Muscle layer of duodenum (tissue), 2 donors: Measurements from ENCODE around the gene TCF7L1.

Experiments used
- H3K27ac ChIP-seq: one replicate; pipeline ENCODE4 v1.7.0; 2013; ENCODE audit warnings: mild to moderate bottlenecking, low read length
- H3K27me3 ChIP-seq: one replicate; pipeline ENCODE4 v1.7.0; 2013; ENCODE audit warnings: low read depth, mild to moderate bottlenecking, control low read depth, low read length
- H3K36me3 ChIP-seq, 2 donors: one replicate each; pipeline ENCODE4 v1.7.0; 2013; ENCODE audit warnings: low read length in 2 of 2, control low read depth in 1 of 2, mild to moderate bottlenecking in 1 of 2; ENCODE audit not compliant: insufficient read depth in 2 of 2, control insufficient read depth in 1 of 2
- H3K4me1 ChIP-seq, 2 donors: one replicate each; pipeline ENCODE4 v1.7.0; 2013; ENCODE audit warnings: low read length in 2 of 2, mild to moderate bottlenecking in 2 of 2, control low read depth in 1 of 2, moderate library complexity in 1 of 2; ENCODE audit not compliant: insufficient read depth in 2 of 2, control insufficient read depth in 1 of 2
- H3K4me3 ChIP-seq, 2 donors: one replicate each; pipeline ENCODE4 v1.7.0; 2013; ENCODE audit warnings: low read length in 2 of 2, low read depth in 1 of 2, mild to moderate bottlenecking in 1 of 2
- H3K9me3 ChIP-seq, 2 donors: one replicate each; pipeline ENCODE4 v1.7.0; 2013; ENCODE audit warnings: low read length in 2 of 2, control low read depth in 1 of 2, mild to moderate bottlenecking in 1 of 2; ENCODE audit not compliant: control insufficient read depth in 1 of 2
- donor health status: healthy.

The TCF7L1 gene

GRCh38 chr2:85246348-85246747 lies 113.2 kb downstream of the TCF7L1 start:
- Histone ChIP-seq H3K4me3 (no peak overlapping the region), H3K4me1 (peaks cover 4 to 69% of the 10 kb centered on the region in 2 donors), H3K27ac (no peak overlapping the region), H3K27me3 (no peaks in the 10 kb centered on the region), H3K9me3 (no peaks in the 10 kb centered on the region), H3K36me3 (no peaks in the 10 kb centered on the region)

GRCh38 chr2:85247610-85248009 lies 114.4 kb downstream of the TCF7L1 start:
- Histone ChIP-seq H3K4me1 (peaks cover 4 to 60% of the 10 kb centered on the region in 2 donors), H3K4me3 (no peak overlapping the region), H3K36me3 (no peaks in the 10 kb centered on the region), H3K9me3 (no peaks in the 10 kb centered on the region), H3K27ac (no peak overlapping the region), H3K27me3 (no peaks in the 10 kb centered on the region)

- Histone ChIP-seq H3K27ac (no peak overlapping the region), H3K4me3 (no peak overlapping the region), H3K4me1 (peaks cover 4 to 50% of the 10 kb centered on the region in 2 donors), H3K9me3 (no peaks in the 10 kb centered on the region), H3K36me3 (no peaks in the 10 kb centered on the region), H3K27me3 (no peaks in the 10 kb centered on the region)
Measured at GRCh38 chr2:85248773-85249509, 115.7 kb downstream of the TCF7L1 start.

GRCh38 chr2:85250045-85250444 lies 116.9 kb downstream of the TCF7L1 start:
- Histone ChIP-seq H3K4me1 (peaks cover 5 to 51% of the 10 kb centered on the region in 2 donors), H3K27me3 (no peaks in the 10 kb centered on the region), H3K27ac (no peak overlapping the region), H3K4me3 (no peak overlapping the region), H3K9me3 (no peaks in the 10 kb centered on the region), H3K36me3 (no peaks in the 10 kb centered on the region)

GRCh38 chr2:85251070-85251616 lies 118.0 kb downstream of the TCF7L1 start:
- H3K9me3 ChIP-seq: no peaks in the 10 kb centered on the region
- H3K36me3 ChIP-seq: no peaks in the 10 kb centered on the region
- H3K27me3 ChIP-seq: no peaks in the 10 kb centered on the region
- peaks cover 14 to 59% of the 10 kb centered on the region in 2 donors for H3K4me1 ChIP-seq
- H3K27ac ChIP-seq: no peak overlapping the region
- no peak overlapping the region for H3K4me3 ChIP-seq

GRCh38 chr2:85253890-85254289 lies 120.7 kb downstream of the TCF7L1 start:
- H3K27ac ChIP-seq: no peak overlapping the region
- peaks cover 14 to 64% of the 10 kb centered on the region in 2 donors for H3K4me1 ChIP-seq
- H3K9me3 ChIP-seq: no peaks in the 10 kb centered on the region
- no peak overlapping the region for H3K4me3 ChIP-seq
- no peaks in the 10 kb centered on the region for H3K27me3 ChIP-seq
- H3K36me3 ChIP-seq: no peaks in the 10 kb centered on the region

- Histone ChIP-seq H3K36me3 (no peaks in the 10 kb centered on the region), H3K27me3 (no peaks in the 10 kb centered on the region), H3K4me1 (peaks cover 14 to 62% of the 10 kb centered on the region in 2 donors), H3K9me3 (no peaks in the 10 kb centered on the region), H3K27ac (no peak overlapping the region), H3K4me3 (no peak overlapping the region)
Measured at GRCh38 chr2:85254540-85255300, 121.5 kb downstream of the TCF7L1 start.

GRCh38 chr2:85255456-85255812 lies 122.2 kb downstream of the TCF7L1 start:
- Histone ChIP-seq H3K27me3 (no peaks in the 10 kb centered on the region), H3K4me3 (peak overlapping the region; percentile 33 to 54), H3K36me3 (no peaks in the 10 kb centered on the region), H3K4me1 (peaks cover 14 to 66% of the 10 kb centered on the region in 2 donors), H3K27ac (no peak overlapping the region), H3K9me3 (no peaks in the 10 kb centered on the region)

GRCh38 chr2:85255813-85256594 lies 122.8 kb downstream of the TCF7L1 start:
- peak overlapping the region; percentile 18 for H3K27ac ChIP-seq
- H3K9me3 ChIP-seq: no peaks in the 10 kb centered on the region
- peak overlapping the region; percentile 33 to 54 for H3K4me3 ChIP-seq
- peaks cover 10 to 61% of the 10 kb centered on the region in 2 donors for H3K4me1 ChIP-seq
- H3K36me3 ChIP-seq: no peaks in the 10 kb centered on the region
- H3K27me3 ChIP-seq: no peaks in the 10 kb centered on the region

- no peak overlapping the region for H3K27ac ChIP-seq
- no peaks in the 10 kb centered on the region for H3K27me3 ChIP-seq
Measured at GRCh38 chr2:85257359-85257969, 124.3 kb downstream of the TCF7L1 start.

More at GRCh38 chr2:85257359-85257969, 124.3 kb downstream of the TCF7L1 start:
- Histone ChIP-seq H3K9me3 (no peaks in the 10 kb centered on the region), H3K4me3 (no peak overlapping the region), H3K36me3 (no peaks in the 10 kb centered on the region), H3K4me1 (peaks cover 9 to 61% of the 10 kb centered on the region in 2 donors)
